GM18511 (cell line): ENCODE data around the gene ZNHIT2.

Experiments
- ATAC-seq: cut with Tn5 transposase; IDR thresholded peaks from one replicate; pipeline ENCODE4 v1.9.1; 2021; ENCODE audit warnings: mild to moderate bottlenecking, moderate library complexity; ENCODE audit not compliant: unreplicated experiment

ZNHIT2 gene

GRCh38 chr11:65107751-65108468, 9.6 kb downstream of the ZNHIT2 start:
- no peak for ATAC-seq

DNA sequence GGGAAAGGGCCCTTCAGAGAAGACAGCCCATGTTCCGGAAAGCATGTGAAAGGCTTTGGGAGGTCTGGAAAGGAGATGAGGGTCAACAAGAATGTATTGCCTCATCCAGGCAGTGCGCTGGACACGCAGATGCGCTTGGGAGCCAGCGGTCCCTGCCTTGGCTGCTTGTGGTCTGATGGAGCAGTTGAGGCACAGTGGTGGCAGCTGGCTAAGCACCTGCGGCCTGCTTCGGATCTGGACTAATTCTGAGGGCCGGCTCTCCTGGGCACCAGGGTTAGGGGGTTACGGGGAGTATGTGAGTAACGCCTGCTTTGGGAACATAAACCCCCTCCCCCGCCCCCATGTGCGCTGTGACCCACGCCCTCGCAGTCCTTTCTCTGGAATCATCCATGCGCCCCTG, 10.4 kb downstream of the ZNHIT2 start:
- ATAC-seq = no peak

DNA sequence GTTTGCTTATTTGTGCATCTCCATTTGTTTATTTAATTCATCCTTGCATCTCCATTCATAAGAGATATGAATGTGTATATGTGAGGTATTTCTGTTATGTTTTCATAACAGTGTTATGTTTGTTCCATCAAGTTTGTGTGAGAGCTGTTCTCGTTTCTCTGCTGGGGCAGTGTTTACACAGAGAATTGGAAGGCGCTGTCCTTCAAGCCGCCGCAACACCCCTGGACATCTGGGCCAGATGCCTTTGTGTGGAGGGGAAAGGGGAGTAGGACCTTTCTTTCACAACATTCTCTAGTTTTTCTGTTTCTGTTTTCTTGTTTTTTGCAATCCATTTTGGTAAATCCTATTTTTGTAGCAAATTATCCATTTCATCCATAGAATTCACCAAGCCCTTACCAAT, 12.9 kb downstream of the ZNHIT2 start:
- no peak for ATAC-seq

DNA sequence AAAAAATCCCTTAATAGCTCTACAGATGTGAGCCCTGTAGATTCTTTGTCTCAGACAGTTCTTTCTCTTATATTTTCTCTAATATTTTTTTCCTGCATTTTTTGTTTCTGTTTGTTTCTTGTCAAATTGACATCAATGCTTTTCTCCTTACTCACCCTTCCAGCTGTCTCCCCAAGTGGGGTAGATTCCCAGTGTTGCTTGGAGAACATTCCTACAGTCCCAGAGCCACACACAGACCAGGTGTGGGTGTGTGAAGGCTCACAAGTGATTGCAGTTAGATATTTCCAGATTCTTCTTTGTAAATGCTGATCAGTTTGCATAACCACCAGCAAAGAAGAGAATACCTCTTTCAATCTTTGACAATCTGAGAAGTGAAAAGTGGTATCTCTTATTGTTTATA, 14.0 kb downstream of the ZNHIT2 start:
- ATAC-seq = no peak

GRCh38 chr11:65102142-65103095, 15.1 kb downstream of the ZNHIT2 start:
- ATAC-seq = no peak

- ATAC-seq = no peak
These were observed 16.7 kb downstream of the ZNHIT2 start for GRCh38 chr11:65100674-65101350.

GRCh38 chr11:65096926-65097325, 20.6 kb downstream of the ZNHIT2 start:
- ATAC-seq = no peak

DNA sequence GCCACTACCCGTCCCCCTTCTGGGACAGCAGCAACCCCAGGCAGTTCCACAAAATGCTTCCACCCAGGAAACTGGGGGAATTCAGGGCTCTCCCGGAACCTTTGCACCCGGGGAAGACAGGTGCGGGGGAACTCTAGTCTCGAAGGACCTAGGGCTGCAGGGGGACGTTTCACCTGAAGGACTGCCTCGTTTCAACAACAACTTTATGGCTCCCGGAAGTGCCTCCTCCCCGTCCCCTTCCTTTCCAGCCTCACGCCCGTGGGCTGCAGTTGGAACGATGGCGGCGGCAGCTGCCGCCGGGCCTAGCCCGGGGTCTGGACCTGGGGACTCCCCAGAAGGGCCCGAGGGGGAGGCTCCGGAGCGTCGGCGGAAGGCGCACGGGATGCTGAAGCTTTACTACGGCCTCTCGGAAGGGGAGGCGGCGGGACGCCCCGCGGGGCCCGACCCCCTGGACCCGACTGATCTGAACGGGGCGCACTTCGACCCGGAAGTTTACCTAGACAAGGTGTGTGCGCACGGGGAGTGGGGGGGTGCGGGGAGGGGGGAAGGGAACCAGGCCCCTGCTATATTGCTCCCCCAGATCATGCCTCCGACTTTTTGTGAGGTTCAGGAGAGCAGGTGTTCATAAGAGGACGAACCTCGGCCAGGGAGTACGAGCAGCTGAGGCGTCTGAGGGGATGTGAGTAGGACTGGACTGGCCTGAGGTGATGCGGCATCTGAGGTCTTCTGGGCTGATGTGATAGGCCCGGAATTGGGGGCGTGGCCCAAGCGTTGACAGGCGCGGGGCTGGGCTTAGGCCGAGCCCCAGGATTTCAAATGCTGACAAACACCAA, 21.3 kb downstream of the ZNHIT2 start, which contains the start of gene VPS51:
Gene VPS51, plus strand, starts transcription at position 241 of the 833 bp plus-strand sequence. Its CDS starts 37 bp downstream, at position 278.
- peak; percentile 91 for ATAC-seq

DNA sequence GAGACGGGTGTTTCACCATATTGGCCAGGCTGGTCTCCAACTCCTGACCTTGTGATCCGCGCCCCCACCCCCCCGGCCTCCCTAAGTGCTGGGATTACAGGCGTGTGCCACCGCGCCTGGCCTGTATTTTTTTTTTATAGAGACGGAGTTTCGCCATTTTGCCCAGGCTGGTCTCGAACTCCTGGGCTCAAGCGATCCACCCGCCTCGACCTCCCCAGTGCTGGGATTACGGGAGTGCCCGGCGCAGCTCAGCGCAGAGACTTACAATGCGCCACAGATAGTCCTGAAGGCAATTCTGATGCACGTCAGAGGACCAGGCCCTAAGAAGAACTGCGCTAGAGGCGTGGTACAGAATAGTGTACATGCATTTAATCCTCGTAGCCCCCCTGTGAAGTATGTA, 22.1 kb downstream of the ZNHIT2 start:
- ATAC-seq = no peak

- no peak for ATAC-seq
These were observed 26.9 kb downstream of the ZNHIT2 start for GRCh38 chr11:65090628-65091027.

GRCh38 chr11:65089621-65090020, 27.9 kb downstream of the ZNHIT2 start:
- ATAC-seq = no peak

DNA sequence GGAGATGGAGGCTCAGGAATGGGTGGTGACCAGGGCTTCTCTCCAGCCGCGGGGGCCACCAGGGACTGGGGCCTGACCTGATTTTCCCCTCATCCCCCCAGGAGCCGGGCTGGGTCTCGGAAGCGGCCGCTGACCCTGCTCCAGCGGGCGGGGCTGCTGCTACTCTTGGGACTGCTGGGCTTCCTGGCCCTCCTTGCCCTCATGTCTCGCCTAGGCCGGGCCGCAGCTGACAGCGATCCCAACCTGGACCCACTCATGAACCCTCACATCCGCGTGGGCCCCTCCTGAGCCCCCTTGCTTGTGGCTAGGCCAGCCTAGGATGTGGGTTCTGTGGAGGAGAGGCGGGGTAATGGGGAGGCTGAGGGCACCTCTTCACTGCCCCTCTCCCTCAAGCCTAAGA, 29.7 kb downstream of the ZNHIT2 start:
- ATAC-seq = no peak

DNA sequence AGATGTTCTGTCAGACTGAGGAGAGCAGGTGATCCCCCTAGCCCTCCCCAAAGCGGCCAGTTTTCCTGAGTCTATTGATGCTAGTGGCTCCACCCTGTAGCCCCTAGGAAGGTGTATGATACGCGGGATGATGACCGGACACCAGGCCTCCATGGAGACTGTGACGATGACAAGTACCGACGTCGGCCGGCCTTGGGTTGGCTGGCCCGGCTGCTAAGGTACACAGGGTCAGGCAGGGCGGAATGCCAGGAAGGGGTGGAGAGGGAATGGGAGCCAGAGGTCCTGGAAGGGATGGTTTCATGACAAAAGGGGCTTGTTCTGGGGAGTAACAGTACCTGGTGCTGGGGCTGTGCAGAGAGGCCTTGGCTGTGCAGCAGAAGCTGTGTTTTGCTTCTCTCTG, 30.3 kb downstream of the ZNHIT2 start:
- no peak for ATAC-seq

- ATAC-seq = no peak
These were observed 30.7 kb downstream of the ZNHIT2 start for GRCh38 chr11:65086809-65087208.

GRCh38 chr11:65085446-65085845, 32.1 kb downstream of the ZNHIT2 start:
- no peak for ATAC-seq

DNA sequence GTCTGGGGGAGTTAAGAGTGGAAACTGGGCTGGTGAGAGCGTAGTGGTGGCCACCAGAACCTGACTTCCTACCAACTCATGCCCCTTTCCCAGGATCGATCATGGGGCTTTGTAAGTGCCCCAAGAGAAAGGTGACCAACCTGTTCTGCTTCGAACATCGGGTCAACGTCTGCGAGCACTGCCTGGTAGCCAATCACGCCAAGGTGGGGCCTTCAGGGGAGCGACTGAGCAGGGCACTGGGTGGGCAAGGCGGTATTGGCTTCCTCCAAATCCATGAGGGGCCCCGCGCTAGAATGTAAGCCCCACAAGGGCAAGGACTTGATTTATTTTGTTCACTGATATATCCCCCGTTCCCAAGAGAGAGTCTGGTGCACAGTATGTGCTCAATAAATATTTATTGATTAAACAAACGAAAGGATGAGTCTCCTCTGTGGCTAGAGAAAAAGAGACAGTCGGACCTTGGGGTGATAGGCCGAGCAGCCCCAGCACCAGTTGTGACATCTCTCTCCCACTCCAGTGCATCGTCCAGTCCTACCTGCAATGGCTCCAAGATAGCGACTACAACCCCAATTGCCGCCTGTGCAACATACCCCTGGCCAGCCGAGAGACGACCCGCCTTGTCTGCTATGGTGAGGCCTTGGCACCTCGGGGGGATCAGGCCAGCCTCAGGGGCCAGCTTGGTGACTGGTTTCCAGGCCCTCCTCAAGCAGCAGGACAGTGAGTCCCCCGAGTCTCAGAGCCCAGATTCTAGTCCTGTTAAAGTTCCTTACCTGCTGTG, 32.7 kb downstream of the ZNHIT2 start:
- ATAC-seq = no peak

- ATAC-seq = peak; percentile 80
These were observed 33.5 kb downstream of the ZNHIT2 start, which contains the start of the genes CDCA5 and ZFPL1 for GRCh38 chr11:65083834-65084597. CDCA5 (minus strand) TSS chr11:65084040; CDS start chr11:65083978, 62 bp downstream. ZFPL1 (plus strand) TSS chr11:65084222; CDS start chr11:65084699, 477 bp downstream.

DNA sequence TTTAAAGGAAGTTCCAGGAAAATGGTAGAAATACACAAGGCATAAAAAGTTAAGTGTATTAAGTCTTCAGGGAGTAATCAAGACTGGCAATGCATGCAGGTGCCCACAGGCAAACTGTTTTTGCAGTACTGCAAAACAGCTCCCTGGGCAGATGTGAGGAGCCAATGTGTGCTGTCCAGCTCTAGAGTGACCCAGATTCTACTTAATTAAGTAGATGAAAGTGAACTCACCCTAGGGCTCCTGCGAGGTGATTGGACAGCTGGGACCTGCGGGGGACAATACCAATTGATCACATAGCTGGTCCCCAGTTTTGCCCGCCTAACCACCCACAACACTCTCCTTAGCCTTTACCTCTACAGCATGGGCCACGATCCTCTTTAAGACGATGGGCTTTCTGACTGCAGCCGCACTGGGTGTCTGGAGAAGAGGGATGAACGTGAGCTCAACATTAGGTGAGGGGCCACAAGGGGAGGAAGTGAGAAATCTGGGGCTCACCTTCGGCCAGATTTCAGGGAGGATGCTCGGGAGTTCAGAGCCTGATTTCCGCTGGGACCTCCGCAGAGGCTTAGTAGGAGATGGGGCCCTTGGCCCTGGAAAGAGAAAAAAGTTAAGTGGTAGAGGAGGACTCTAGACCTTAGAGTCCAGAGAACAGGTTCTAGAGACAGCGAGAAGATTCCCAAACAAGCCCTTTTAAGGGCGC, 34.2 kb downstream of the ZNHIT2 start:
- ATAC-seq = peak; percentile 14
